Measurements from ENCODE around the gene ARF1.

ARF1 gene

GRCh38 chr1:228050571-228051231 lies 31.8 kb upstream of the ARF1 start:
- DNase-seq = no peak

- DNase-seq = no peak
Measured at GRCh38 chr1:228058172-228058948, 24.1 kb upstream of the ARF1 start.

GRCh38 chr1:228058949-228059633 lies 23.4 kb upstream of the ARF1 start:
- DNase-seq = no peak

GRCh38 chr1:228059634-228060457 lies 22.7 kb upstream of the ARF1 start:
- DNase-seq = peak; percentile 55

GRCh38 chr1:228060458-228061190 lies 21.9 kb upstream of the ARF1 start:
- DNase-seq = no peak

- no peak for DNase-seq
Measured at GRCh38 chr1:228061411-228062084, 21.0 kb upstream of the ARF1 start.

- DNase-seq = no peak
Measured at GRCh38 chr1:228062085-228062791, 20.3 kb upstream of the ARF1 start.

GRCh38 chr1:228062812-228063211 lies 19.7 kb upstream of the ARF1 start:
- no peak for DNase-seq

- DNase-seq = no peak
Measured at GRCh38 chr1:228063251-228064191, 19.0 kb upstream of the ARF1 start.

- no peak for DNase-seq
Measured at GRCh38 chr1:228064296-228064695, 18.2 kb upstream of the ARF1 start.

GRCh38 chr1:228064741-228065542 lies 17.6 kb upstream of the ARF1 start:
- no peak for DNase-seq

- DNase-seq = no peak
Measured at GRCh38 chr1:228065543-228066347, 16.8 kb upstream of the ARF1 start.

GRCh38 chr1:228066416-228066815 lies 16.1 kb upstream of the ARF1 start:
- no peak for DNase-seq

- DNase-seq = no peak
Measured at GRCh38 chr1:228066891-228067654, 15.4 kb upstream of the ARF1 start.

GRCh38 chr1:228068359-228068758 lies 14.1 kb upstream of the ARF1 start:
- no peak for DNase-seq

GRCh38 chr1:228070173-228070572 lies 12.3 kb upstream of the ARF1 start:
- no peak for DNase-seq

GRCh38 chr1:228070851-228071250 lies 11.7 kb upstream of the ARF1 start:
- no peak for DNase-seq

Data from activated CD4-positive, alpha-beta T cell treated with anti-CD3 and anti-CD28 coated beads, Interleukin-10, Interleukin-2, amounts not matched to agents 100 ng/mL and 50 ng/mL, durations not matched to agents 16 hours and 8 hours (primary cell).